NB4 (cell line): ENCODE measurements around the gene MCM3.

Source experiments
- CTCF ChIP-seq: IDR thresholded peaks from one replicate; pipeline ENCODE4 v1.5.1; 2012; ENCODE audit warnings: low read depth, low read length
- POLR2A ChIP-seq: IDR thresholded peaks from 2 replicates; pipeline ENCODE4 v1.6.1; 2011; ENCODE audit warnings: mild to moderate bottlenecking; ENCODE audit not compliant: insufficient read length; ENCODE audit errors: extremely low read depth

GRCh38 chr6:52303178-52303577 is 18.6 kb upstream of the MCM3 start:
- no peak for TF ChIP-seq CTCF
- no peak for TF ChIP-seq POLR2A
